GM12892 (cell line): Measurements from ENCODE around the gene ANKS1B.

ENCODE experiments used
- POLR2A ChIP-seq: IDR thresholded peaks from 2 replicates; pipeline ENCODE4 v1.6.1; 2011; ENCODE audit warnings: low read depth, low read length, control low read depth
- POLR2AphosphoS5 ChIP-seq: IDR thresholded peaks from 2 replicates; pipeline ENCODE4 v1.6.1; 2011; ENCODE audit warnings: low read depth, low read length, control low read depth
- TAF1 ChIP-seq: IDR thresholded peaks from 2 replicates; pipeline ENCODE4 v1.6.1; 2011; ENCODE audit warnings: low read depth, mild to moderate bottlenecking, control low read depth, low read length, borderline replicate concordance

DNA sequence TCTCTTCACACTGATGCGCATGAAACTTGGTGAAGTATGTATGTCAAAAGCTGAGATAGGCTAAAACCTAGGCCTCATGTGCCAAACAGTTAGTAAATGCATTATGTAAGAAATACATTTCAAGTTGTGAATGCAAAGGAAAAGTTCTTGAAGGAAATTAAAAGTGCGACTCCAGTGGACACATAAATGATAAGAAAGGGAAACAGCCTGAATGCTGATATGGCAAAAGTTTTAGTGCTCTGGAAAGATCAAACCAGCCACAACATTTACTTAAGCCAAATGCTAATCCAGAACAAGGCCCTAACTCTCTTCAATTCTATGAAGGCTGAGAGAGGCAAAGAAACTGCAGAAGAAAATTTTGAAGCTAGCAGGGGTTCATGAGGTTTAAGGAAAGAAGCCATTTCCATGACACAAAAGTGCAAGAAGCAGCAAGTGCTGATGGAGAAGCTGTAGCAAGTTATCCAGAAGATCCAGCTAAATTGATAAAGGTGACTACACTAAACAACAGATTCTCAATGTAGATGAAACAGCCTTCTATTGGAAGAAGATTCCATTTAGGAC is 262.9 kb downstream of the ANKS1B start:
- TF ChIP-seq POLR2AphosphoS5 (no peak), TAF1 (no peak), POLR2A (no peak)
